ENCODE results near the gene FCRL3. TPM values are rescaled to one million over a fixed set of nuclear protein-coding genes. Genes with fewer than 3 reads are reported as not detected.

The FCRL3 gene
- total RNA-seq, 1 experiment from 2014 or later = 2.2 TPM

GRCh38 chr1:157734321-157734720, 33.8 kb upstream of the FCRL3 start:
- intact Hi-C loops (cut with micrococcal nuclease; ENCODE audit: unreplicated experiment) = no loop called here
- no peak overlapping the region for H3K27ac Mint-ChIP-seq (ENCODE audit: unreplicated experiment)
- H3K9me3 Mint-ChIP-seq (ENCODE audit: low read depth, unreplicated experiment) = no peaks in the 10 kb centered on the region
- peaks cover 10% of the 10 kb centered on the region for H3K4me1 Mint-ChIP-seq (ENCODE audit: low read depth, unreplicated experiment)
- no peaks in the 10 kb centered on the region for H3K27me3 Mint-ChIP-seq (ENCODE audit: unreplicated experiment)
- no peak for TF ChIP-seq CTCF (IDR thresholded peaks at IDR 0.05; ENCODE audit: unreplicated experiment)
- no peak overlapping the region for H3K4me3 Mint-ChIP-seq (ENCODE audit: low read depth, unreplicated experiment)
- CTCF ChIA-PET = no interaction called here
- no peak for DNase-seq
- no TSS peak for BruUV-seq (replicated peaks)
- H3K36me3 Mint-ChIP-seq (ENCODE audit: insufficient read depth, unreplicated experiment) = no peaks in the 10 kb centered on the region

- CTCF ChIA-PET = no interaction called here
- BruUV-seq (replicated peaks) = no TSS peak
Measured at GRCh38 chr1:157732755-157733154, 32.2 kb upstream of the FCRL3 start.

GRCh38 chr1:157725221-157725577, 24.6 kb upstream of the FCRL3 start:
- Mint-ChIP-seq H3K4me1 (ENCODE audit: low read depth, unreplicated experiment) (peaks cover under 1% of the 10 kb centered on the region), H3K27me3 (ENCODE audit: unreplicated experiment) (no peaks in the 10 kb centered on the region), H3K9me3 (ENCODE audit: low read depth, unreplicated experiment) (peaks cover 11% of the 10 kb centered on the region), H3K36me3 (ENCODE audit: insufficient read depth, unreplicated experiment) (no peaks in the 10 kb centered on the region), H3K27ac (ENCODE audit: unreplicated experiment) (no peak overlapping the region), H3K4me3 (ENCODE audit: low read depth, unreplicated experiment) (no peak overlapping the region)
- intact Hi-C loops (cut with micrococcal nuclease; ENCODE audit: unreplicated experiment) = no loop called here
- BruUV-seq (replicated peaks) = no TSS peak
- TF ChIP-seq CTCF (IDR thresholded peaks at IDR 0.05; ENCODE audit: unreplicated experiment) = no peak
- no peak for DNase-seq
- CTCF ChIA-PET = no interaction called here

More at GRCh38 chr1:157732755-157733154, 32.2 kb upstream of the FCRL3 start:
- Mint-ChIP-seq H3K4me3 (ENCODE audit: low read depth, unreplicated experiment) (no peak overlapping the region), H3K27me3 (ENCODE audit: unreplicated experiment) (no peaks in the 10 kb centered on the region), H3K36me3 (ENCODE audit: insufficient read depth, unreplicated experiment) (no peaks in the 10 kb centered on the region), H3K27ac (ENCODE audit: unreplicated experiment) (no peak overlapping the region), H3K4me1 (ENCODE audit: low read depth, unreplicated experiment) (peaks cover 10% of the 10 kb centered on the region), H3K9me3 (ENCODE audit: low read depth, unreplicated experiment) (no peaks in the 10 kb centered on the region)
- no peak for DNase-seq
- intact Hi-C loops (cut with micrococcal nuclease; ENCODE audit: unreplicated experiment) = no loop called here
- TF ChIP-seq CTCF (IDR thresholded peaks at IDR 0.05; ENCODE audit: unreplicated experiment) = no peak

DNA sequence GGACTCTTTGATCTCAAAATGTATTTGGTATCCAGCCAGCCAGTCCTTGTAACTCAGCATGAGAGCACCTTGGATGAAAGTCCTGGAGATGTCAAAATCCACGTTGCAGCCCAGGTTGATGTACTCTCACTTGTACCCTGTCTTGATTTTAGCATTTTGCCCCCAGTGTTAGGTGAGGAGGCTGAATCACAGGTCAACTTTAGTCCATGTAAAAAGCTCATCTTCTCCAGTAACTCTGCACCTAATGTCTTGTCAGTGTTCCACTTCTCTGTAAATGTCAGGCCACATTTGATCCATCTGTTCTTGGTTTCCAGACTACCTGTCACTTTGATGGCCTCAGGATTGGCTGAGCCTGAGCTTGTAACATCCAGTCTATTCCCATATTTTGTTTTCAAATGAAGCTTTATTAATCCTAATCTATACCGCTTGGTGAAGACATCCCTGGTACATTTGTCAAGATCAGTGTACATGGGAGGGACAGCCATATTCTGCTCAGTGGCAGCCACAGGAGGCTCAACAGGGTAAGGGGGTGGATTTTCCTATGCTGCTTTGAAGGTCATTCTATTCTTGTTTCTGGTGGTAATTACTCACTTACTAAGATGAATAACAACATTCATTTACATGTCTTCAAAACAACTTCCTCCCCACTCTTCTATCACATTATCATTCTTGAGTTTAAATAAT, 24.1 kb upstream of the FCRL3 start:
- Mint-ChIP-seq H3K27me3 (ENCODE audit: unreplicated experiment) (no peaks in the 10 kb centered on the region), H3K4me3 (ENCODE audit: low read depth, unreplicated experiment) (no peak overlapping the region), H3K4me1 (ENCODE audit: low read depth, unreplicated experiment) (no peaks in the 10 kb centered on the region), H3K27ac (ENCODE audit: unreplicated experiment) (no peak overlapping the region), H3K36me3 (ENCODE audit: insufficient read depth, unreplicated experiment) (no peaks in the 10 kb centered on the region), H3K9me3 (ENCODE audit: low read depth, unreplicated experiment) (peaks cover 11% of the 10 kb centered on the region)
- no peak for DNase-seq
- CTCF ChIA-PET = no interaction called here
- TF ChIP-seq CTCF (IDR thresholded peaks at IDR 0.05; ENCODE audit: unreplicated experiment) = no peak
- intact Hi-C loops (cut with micrococcal nuclease; ENCODE audit: unreplicated experiment) = no loop called here
- BruUV-seq (replicated peaks) = no TSS peak

Data from Calu3 (cell line).